Astrocyte (in vitro differentiated cells and primary cell): ENCODE data around the gene CAPG.

Source experiments
- EZH2 ChIP-seq: IDR thresholded peaks from 2 replicates; pipeline ENCODE4 v1.6.1; 2012; ENCODE audit warnings: mild to moderate bottlenecking, low read length, inconsistent platforms; ENCODE audit not compliant: insufficient read depth
- TF ChIP-seq, protein P1 (sequence below): IDR thresholded peaks from 2 replicates; pipeline ENCODE4 v1.5.1; 2011; ENCODE audit warnings: low read depth, mild to moderate bottlenecking, inconsistent platforms, low read length, moderate library complexity; ENCODE audit not compliant: insufficient read depth

DNA sequence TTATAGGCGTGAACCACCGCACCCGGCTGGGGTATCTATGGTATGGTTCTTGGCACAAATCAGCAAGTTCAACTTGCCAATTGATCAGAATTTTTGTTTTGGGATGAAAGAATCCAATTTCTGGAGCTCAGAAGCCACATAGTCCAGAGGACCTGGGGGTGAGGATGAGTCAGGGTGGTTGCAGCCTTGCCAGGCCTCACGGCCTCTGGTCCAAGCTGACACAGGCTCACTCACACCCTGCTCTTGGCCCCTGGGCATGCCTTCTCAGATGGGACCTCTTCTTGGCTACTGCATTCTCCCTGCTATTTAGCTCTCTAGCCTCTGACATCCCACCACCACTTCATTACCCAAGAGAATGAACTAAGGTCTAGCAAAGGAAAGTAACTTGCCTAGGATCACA is 16.3 kb downstream of the CAPG start:
- TF ChIP-seq, protein P1, sequence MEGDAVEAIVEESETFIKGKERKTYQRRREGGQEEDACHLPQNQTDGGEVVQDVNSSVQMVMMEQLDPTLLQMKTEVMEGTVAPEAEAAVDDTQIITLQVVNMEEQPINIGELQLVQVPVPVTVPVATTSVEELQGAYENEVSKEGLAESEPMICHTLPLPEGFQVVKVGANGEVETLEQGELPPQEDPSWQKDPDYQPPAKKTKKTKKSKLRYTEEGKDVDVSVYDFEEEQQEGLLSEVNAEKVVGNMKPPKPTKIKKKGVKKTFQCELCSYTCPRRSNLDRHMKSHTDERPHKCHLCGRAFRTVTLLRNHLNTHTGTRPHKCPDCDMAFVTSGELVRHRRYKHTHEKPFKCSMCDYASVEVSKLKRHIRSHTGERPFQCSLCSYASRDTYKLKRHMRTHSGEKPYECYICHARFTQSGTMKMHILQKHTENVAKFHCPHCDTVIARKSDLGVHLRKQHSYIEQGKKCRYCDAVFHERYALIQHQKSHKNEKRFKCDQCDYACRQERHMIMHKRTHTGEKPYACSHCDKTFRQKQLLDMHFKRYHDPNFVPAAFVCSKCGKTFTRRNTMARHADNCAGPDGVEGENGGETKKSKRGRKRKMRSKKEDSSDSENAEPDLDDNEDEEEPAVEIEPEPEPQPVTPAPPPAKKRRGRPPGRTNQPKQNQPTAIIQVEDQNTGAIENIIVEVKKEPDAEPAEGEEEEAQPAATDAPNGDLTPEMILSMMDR, result no peak
- TF ChIP-seq EZH2, result no peak
